ENCODE results near the gene EVX2.

The EVX2 gene

DNA sequence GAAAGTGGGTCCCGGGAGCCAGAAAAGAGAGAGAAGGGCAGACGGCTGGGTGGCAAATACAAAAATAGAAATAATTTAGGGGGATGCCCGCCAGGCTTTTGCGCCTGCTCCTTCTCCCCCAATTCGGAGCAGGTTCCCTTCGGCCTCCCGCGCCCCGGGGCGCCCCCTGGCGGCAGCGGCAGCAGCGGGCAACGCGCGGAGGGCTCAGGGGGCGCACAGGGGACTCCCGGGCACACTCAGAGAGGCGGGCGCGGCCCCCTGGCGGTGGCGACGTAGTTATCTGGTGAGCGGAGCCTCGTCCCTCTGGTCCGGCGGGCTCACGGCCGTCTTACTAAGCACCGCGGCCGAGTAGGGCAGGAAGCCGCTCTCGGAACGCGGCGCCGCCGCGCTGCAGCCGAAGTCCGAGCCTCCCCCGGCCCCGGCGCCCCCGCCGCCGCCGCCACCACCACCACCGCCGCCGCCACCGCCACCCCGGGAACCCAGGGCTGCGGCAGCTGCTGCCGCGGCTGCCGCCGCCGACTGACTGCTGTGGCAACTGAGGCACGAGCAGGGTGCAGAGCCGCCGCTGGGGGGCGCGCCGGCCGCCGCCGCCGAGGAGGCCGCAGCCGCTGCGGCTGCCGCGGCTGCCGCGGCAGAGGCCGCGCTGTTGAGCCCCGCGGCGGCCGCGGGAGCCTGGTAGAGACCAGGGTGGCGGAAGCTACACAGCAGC is 3.8 kb downstream of the EVX2 start:
- peak; percentile 10 for DNase-seq (ENCODE audit: low read depth)
- TF ChIP-seq, protein P1, sequence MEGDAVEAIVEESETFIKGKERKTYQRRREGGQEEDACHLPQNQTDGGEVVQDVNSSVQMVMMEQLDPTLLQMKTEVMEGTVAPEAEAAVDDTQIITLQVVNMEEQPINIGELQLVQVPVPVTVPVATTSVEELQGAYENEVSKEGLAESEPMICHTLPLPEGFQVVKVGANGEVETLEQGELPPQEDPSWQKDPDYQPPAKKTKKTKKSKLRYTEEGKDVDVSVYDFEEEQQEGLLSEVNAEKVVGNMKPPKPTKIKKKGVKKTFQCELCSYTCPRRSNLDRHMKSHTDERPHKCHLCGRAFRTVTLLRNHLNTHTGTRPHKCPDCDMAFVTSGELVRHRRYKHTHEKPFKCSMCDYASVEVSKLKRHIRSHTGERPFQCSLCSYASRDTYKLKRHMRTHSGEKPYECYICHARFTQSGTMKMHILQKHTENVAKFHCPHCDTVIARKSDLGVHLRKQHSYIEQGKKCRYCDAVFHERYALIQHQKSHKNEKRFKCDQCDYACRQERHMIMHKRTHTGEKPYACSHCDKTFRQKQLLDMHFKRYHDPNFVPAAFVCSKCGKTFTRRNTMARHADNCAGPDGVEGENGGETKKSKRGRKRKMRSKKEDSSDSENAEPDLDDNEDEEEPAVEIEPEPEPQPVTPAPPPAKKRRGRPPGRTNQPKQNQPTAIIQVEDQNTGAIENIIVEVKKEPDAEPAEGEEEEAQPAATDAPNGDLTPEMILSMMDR (conservative IDR thresholded peaks at IDR 0.05; ENCODE audit: low read depth, low read length): peak; percentile 24
- H3K4me3 ChIP-seq (ENCODE audit: low read depth, low read length): no peak overlapping the region

DNA sequence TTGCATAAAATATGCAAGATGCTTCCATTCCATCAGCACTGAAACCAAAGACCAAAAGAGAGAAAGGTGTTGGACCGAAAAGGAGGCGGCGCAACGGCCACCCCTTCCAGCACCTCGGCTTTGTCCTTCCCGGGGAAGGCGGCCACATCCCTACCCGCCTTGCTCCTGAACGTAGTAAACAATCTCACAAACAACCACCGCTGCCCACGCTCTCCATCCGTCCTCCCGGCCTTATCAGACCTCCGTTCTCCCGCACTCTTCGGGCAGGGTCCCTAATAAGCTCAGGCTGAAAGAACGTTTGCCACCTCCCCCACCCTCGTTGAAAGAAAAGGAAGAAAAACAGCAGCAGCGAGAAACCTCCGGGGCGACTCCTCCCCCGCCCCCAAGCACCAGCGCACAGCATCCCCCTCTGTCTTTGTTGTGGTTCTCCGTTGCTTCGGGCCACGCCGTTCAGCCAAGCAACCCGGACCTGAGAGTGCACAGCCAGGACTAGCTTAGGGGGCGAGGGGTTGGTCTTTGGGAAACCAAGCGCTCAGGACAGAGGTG is 4.4 kb downstream of the EVX2 start:
- TF ChIP-seq, protein P1 (conservative IDR thresholded peaks at IDR 0.05; ENCODE audit: low read depth, low read length): no peak
- DNase-seq (ENCODE audit: low read depth): no peak
- no peak overlapping the region for H3K4me3 ChIP-seq (ENCODE audit: low read depth, low read length)

DNA sequence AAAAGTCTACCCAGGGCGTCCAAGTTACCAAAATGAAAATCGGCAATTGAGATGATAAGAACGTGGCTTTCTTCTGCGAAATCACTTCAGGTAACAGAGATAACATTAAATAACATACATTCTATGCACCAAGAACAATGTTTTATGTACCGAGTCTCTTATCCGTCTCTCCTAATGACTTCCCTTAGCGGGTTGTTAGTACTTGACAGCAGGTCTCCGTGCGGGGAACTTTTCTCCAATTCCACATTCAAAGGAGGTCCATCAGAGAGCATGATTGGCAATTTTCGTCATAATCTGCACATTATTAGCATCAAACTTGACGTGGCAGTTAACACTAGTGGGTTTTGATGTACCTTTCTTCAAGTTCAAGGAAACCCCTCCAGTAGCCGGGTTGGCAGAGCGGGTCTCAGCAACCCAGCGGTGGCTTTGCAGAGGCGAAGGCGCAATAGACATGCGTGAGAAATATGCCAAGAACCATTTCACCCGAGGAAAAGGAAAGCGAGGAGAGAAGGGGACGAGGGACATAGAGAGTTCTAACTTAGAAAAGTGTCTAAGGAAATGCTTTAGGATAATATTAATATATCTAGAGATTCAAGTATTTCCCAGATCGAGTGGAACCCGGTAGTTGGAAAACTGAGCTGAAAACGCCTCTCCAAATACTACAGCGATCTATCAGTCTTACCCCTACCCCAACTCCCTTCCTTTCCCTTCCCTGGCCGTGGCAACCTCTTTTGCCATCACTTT is 5.0 kb downstream of the EVX2 start:
- TF ChIP-seq, protein P1 (conservative IDR thresholded peaks at IDR 0.05; ENCODE audit: low read depth, low read length): no peak
- H3K4me3 ChIP-seq (ENCODE audit: low read depth, low read length): no peak overlapping the region
- DNase-seq (ENCODE audit: low read depth): no peak

DNA sequence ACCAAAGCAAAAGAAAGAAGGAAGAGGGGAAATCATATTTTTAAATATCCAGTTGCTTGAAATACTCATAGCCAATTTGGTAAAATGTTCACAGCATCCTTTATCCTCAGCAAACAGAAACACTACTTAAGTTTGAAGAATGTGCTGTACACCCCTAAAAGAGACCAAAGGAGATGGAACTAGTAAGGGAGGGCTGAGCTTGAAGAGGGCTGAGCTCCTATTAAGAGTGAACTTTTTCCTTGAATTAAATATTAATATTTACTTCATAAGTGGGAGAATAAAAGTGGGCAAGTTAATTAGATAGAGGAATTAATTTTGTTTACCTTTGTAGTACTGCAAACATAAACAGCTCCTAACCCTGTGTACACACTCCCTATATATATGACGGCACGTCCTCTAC is 7.0 kb downstream of the EVX2 start:
- H3K4me3 ChIP-seq (ENCODE audit: low read depth, low read length): no peak overlapping the region
- no peak for DNase-seq (ENCODE audit: low read depth)

DNA sequence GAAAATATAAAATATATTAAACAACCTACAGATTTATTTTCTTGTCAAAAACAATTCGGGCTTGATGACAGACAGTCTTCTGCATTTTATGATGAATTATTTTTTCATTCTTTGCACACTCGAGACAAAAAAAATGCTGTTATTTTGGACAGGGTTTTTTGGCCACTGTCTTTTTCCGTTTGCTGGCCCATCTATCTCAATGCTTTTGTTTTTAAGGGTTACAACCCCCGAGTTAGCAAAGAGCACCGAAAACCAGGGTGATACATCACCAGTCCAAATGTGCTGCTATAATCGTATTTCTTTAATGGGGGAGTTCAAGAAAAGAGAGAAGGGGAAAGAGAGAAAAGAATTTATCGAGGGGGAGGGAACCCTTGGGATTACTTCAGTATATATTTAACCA is 7.7 kb downstream of the EVX2 start:
- TF ChIP-seq, protein P1 (conservative IDR thresholded peaks at IDR 0.05; ENCODE audit: low read depth, low read length): no peak
- no peak overlapping the region for H3K4me3 ChIP-seq (ENCODE audit: low read depth, low read length)
- no peak for DNase-seq (ENCODE audit: low read depth)

More for the DNA sequence above, 7.0 kb downstream of the EVX2 start:
- TF ChIP-seq, protein P1 (conservative IDR thresholded peaks at IDR 0.05; ENCODE audit: low read depth, low read length): no peak

DNA sequence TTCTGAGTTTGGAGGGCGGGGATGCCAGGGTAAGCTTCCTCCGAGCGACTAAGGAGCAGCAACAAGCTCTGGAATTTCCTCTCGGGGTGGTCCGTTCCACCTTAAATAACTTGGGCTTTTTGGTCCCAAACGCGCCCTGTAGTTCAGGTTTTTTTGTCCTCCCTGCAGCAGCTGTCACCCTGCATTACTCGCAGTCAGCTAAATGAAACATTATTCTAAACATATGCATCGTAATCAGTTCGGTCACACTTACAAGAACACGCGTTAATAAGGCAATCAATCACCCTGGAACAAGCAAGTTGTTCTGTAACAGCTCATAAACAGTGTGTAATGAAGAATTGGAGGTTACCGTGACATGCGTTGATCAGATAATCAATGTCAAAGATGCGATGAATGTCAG is 8.3 kb downstream of the EVX2 start:
- no peak overlapping the region for H3K4me3 ChIP-seq (ENCODE audit: low read depth, low read length)
- TF ChIP-seq, protein P1 (conservative IDR thresholded peaks at IDR 0.05; ENCODE audit: low read depth, low read length): no peak
- DNase-seq (ENCODE audit: low read depth): no peak
